Ovary (tissue), 3 donors: ENCODE results near the gene OR8H1.

Experiments
- CTCF ChIP-seq, 3 donors: fragments of 450-650 bp in 2 of 3; fragments of 200-600 bp in 1 of 3; IDR thresholded peaks; one replicate each; pipeline versions ENCODE4 v1.5.1 to v1.8.0; 2016 to 2022; ENCODE audit warnings: antibody characterized with exemption in 3 of 3, mild to moderate bottlenecking in 1 of 3
- POLR2A ChIP-seq: fragments of 450-650 bp; IDR thresholded peaks from one replicate; pipeline ENCODE4 v1.6.1; 2017; ENCODE audit warnings: antibody characterized with exemption, mild to moderate bottlenecking, moderate library complexity
- donor health status: DM: no; HTN: no; CAD: no.

- no peak for TF ChIP-seq CTCF (IDR thresholded peaks at IDR 0.05)
- TF ChIP-seq POLR2A, result no peak
Measured at GRCh38 chr11:56271092-56271491, 21.0 kb downstream of the OR8H1 start.
